ENCODE results near the gene KLK1. TPM values are rescaled to one million over a fixed set of nuclear protein-coding genes. Genes with fewer than 3 reads are reported as not detected.
A peak's percentile ranks its signal among the peaks of the same experiment; 100 is the strongest.

Gene KLK1
- total RNA-seq, 1 experiment from 2014 or later = not detected

DNA sequence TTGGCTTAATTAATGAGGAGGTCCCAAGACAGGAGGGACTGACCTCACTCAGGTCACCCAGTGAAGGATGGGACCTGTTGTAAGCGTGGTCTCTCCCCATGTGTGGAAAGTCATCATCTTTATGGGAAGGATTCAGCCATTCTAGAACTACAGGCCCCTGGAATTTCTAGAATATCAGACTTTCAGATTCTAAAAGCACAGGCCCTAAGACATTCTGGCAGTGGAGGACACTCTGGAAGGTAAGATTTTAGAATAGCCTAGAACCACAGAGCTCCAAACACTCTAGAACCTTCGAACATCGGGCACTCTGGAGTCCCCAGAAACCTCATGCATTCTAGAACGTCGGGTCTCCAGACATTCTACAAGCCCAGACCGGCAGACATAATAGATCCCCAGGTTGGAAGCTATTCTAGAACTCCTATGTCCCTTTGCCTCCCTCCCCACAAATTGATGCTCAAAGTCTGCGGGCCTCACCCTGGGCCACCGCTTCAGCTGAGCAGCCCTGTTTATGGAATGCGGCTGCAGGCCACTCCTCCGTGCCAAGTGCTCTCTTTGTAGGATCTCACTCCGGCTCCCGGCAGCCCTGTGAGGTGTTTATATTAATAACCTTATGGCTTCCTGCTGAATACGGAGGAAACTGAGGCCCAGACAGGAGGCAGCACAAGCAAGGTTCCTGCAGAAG is 11.7 kb upstream of the KLK1 start:
- H3K9me3 ChIP-seq (ENCODE audit: insufficient read depth, low read depth) = no peaks in the 10 kb centered on the region
- peaks cover 10% of the 10 kb centered on the region; the same call in 1 of the 2 replicates for H3K4me1 ChIP-seq (replicated peaks; ENCODE audit: insufficient read depth)
- no peaks in the 10 kb centered on the region for H3K9me2 ChIP-seq (ENCODE audit: insufficient read depth)
- intact Hi-C loops (cut with micrococcal nuclease; ENCODE audit: unreplicated experiment) = no loop called here
- H3K4me2 ChIP-seq = peak overlapping the region; percentile 90
- ChIA-PET CTCF (no interaction called here), POLR2A (ENCODE audit: unreplicated experiment) (no interaction called here)
- no peaks in the 10 kb centered on the region for H3K36me3 ChIP-seq (ENCODE audit: low read depth)
- peaks cover 18% of the 10 kb centered on the region for H3K27me3 ChIP-seq (ENCODE audit: insufficient read depth, low read depth)
- no peak for DNase-seq
- no peaks in the 10 kb centered on the region for H4K20me1 ChIP-seq (ENCODE audit: insufficient read depth)
- TF ChIP-seq, protein P1, sequence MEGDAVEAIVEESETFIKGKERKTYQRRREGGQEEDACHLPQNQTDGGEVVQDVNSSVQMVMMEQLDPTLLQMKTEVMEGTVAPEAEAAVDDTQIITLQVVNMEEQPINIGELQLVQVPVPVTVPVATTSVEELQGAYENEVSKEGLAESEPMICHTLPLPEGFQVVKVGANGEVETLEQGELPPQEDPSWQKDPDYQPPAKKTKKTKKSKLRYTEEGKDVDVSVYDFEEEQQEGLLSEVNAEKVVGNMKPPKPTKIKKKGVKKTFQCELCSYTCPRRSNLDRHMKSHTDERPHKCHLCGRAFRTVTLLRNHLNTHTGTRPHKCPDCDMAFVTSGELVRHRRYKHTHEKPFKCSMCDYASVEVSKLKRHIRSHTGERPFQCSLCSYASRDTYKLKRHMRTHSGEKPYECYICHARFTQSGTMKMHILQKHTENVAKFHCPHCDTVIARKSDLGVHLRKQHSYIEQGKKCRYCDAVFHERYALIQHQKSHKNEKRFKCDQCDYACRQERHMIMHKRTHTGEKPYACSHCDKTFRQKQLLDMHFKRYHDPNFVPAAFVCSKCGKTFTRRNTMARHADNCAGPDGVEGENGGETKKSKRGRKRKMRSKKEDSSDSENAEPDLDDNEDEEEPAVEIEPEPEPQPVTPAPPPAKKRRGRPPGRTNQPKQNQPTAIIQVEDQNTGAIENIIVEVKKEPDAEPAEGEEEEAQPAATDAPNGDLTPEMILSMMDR (conservative IDR thresholded peaks at IDR 0.05) = no peak
- no peak for TF ChIP-seq EZH2 (IDR thresholded peaks at IDR 0.05; ENCODE audit: low read depth)
- no peaks in the 10 kb centered on the region for H3K79me2 ChIP-seq (ENCODE audit: low read depth)
- no peak overlapping the region for H3K27ac ChIP-seq
- peaks cover 8% of the 10 kb centered on the region for H3F3A ChIP-seq (ENCODE audit: insufficient read depth, low read depth)
- H2AFZ ChIP-seq = peak overlapping the region; percentile 92
- TSS peak; percentile 52 for BruUV-seq (replicated peaks)
- peak overlapping the region; percentile 69 for H3K4me3 ChIP-seq

DNA sequence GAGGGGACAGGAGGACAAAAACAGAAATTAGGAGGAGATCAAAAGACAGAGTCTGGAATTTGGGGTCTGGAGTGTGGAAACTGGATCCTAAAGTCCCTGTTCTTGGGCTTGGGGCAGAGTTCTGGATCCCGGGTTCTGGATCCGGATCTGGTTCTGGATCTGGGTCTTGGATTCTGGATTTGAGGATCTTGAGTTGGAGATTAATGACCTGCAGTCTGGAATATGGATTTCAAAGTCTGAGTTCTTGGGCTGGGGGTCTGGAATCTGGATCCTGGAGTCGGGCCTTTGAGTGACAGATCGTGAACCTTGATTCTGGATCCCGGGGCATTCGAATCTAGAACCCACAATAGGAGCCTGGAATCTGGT is 10.2 kb upstream of the KLK1 start:
- Histone ChIP-seq H3K4me2 (no peak overlapping the region), H4K20me1 (ENCODE audit: insufficient read depth) (no peaks in the 10 kb centered on the region), H3F3A (ENCODE audit: insufficient read depth, low read depth) (peaks cover 8% of the 10 kb centered on the region), H3K79me2 (ENCODE audit: low read depth) (no peaks in the 10 kb centered on the region), H3K4me3 (no peak overlapping the region), H3K9me2 (ENCODE audit: insufficient read depth) (no peaks in the 10 kb centered on the region), H3K4me1 (replicated peaks; ENCODE audit: insufficient read depth) (peaks cover 12% of the 10 kb centered on the region; the same call in 1 of the 2 replicates), H3K27ac (no peak overlapping the region), H3K27me3 (ENCODE audit: insufficient read depth, low read depth) (peaks cover 17% of the 10 kb centered on the region), H3K36me3 (ENCODE audit: low read depth) (no peaks in the 10 kb centered on the region), H3K9me3 (ENCODE audit: insufficient read depth, low read depth) (no peaks in the 10 kb centered on the region), H2AFZ (no peak overlapping the region)
- ChIA-PET CTCF (no interaction called here), POLR2A (ENCODE audit: unreplicated experiment) (no interaction called here)
- no peak for TF ChIP-seq EZH2 (IDR thresholded peaks at IDR 0.05; ENCODE audit: low read depth)
- TF ChIP-seq, protein P1 (conservative IDR thresholded peaks at IDR 0.05) = no peak
- DNase-seq = no peak
- intact Hi-C loops (cut with micrococcal nuclease; ENCODE audit: unreplicated experiment) = no loop called here
- BruUV-seq (replicated peaks) = no TSS peak

DNA sequence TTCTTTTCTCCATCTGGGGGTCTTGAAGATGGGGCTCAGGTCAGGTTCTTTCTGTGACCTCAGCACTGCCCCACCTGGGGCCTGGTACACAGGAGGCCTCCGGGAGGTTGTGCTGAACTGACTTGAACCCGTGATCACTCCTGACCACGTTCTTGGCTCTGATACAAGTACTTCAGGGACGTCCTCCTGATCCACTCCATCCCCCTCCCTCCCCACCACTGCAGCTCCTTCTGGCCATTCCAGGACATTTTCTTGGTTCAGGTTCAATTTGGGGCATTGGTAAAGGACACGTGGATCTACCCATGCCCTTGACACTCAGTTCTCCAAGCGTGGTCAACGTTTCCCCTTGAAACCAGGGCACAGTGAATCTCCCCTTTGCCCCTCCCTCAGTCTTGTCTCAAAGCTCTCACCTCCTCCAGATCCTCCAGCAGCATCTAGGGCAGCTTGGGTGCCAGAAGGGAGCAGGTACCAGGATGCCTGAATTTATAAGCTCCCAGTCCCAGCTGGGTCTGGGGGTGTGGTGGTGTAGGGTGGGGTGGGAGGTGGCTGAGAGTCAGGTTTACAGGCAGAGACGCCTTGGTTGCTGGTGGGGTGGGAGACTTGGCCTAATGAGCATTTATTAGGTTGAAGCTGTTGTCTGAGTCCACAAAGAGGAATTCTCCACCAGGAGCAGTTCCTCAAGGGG is 9.7 kb upstream of the KLK1 start, which contains the start of gene KLK15:
Gene KLK15, minus strand, starts transcription at position 458 of the 685 bp plus-strand sequence. CDS start 2,082 bp downstream, outside the sequence.
- H3K9me2 ChIP-seq (ENCODE audit: insufficient read depth) = no peaks in the 10 kb centered on the region
- DNase-seq = no peak
- no peaks in the 10 kb centered on the region for H3K79me2 ChIP-seq (ENCODE audit: low read depth)
- intact Hi-C loops (cut with micrococcal nuclease; ENCODE audit: unreplicated experiment) = no loop called here
- POLR2A ChIA-PET (ENCODE audit: unreplicated experiment) = no interaction called here
- H3F3A ChIP-seq (ENCODE audit: insufficient read depth, low read depth) = peaks cover 8% of the 10 kb centered on the region
- no peak within 1 kb of the TSS for H2AFZ ChIP-seq
- H4K20me1 ChIP-seq (ENCODE audit: insufficient read depth) = no peaks in the 10 kb centered on the region
- H3K27me3 ChIP-seq (ENCODE audit: insufficient read depth, low read depth) = peaks cover 20% of the 10 kb centered on the region
- TF ChIP-seq, protein P1 (conservative IDR thresholded peaks at IDR 0.05) = no peak
- TF ChIP-seq EZH2 (IDR thresholded peaks at IDR 0.05; ENCODE audit: low read depth) = no peak
- H3K4me2 ChIP-seq = no peak within 1 kb of the TSS
- no TSS peak for BruUV-seq (replicated peaks)
- peaks cover 12% of the 10 kb centered on the region; the same call in 1 of the 2 replicates for H3K4me1 ChIP-seq (replicated peaks; ENCODE audit: insufficient read depth)
- no peaks in the 10 kb centered on the region for H3K36me3 ChIP-seq (ENCODE audit: low read depth)
- no peak within 1 kb of the TSS for H3K4me3 ChIP-seq
- CTCF ChIA-PET = no interaction called here
- no peak within 1 kb of the TSS for H3K27ac ChIP-seq
- H3K9me3 ChIP-seq (ENCODE audit: insufficient read depth, low read depth) = no peaks in the 10 kb centered on the region
